Suprapubic skin (tissue), 3 donors: ENCODE data around the gene GLRX3.

ENCODE experiments used
- EP300 ChIP-seq: sonication (generic); formaldehyde crosslinking; IDR thresholded peaks from one replicate; pipeline ENCODE4 v1.6.1; 2017; ENCODE audit warnings: antibody characterized with exemption
- POLR2A ChIP-seq, 2 donors: fragments of 450-650 bp; IDR thresholded peaks; one replicate each; pipeline ENCODE4 v1.6.1; 2017; ENCODE audit warnings: antibody characterized with exemption in 2 of 2, mild to moderate bottlenecking in 2 of 2, moderate library complexity in 2 of 2
- TF ChIP-seq, protein P1 (sequence below), 2 donors: fragments of 200-600 bp in 1 of 2; fragments of 450-650 bp in 1 of 2; sonication (generic) in 1 of 2; IDR thresholded peaks; one replicate each; pipeline ENCODE4 v1.5.1; 2016 to 2019; ENCODE audit warnings: antibody characterized with exemption in 2 of 2, mild to moderate bottlenecking in 1 of 2, moderate library complexity in 1 of 2

DNA sequence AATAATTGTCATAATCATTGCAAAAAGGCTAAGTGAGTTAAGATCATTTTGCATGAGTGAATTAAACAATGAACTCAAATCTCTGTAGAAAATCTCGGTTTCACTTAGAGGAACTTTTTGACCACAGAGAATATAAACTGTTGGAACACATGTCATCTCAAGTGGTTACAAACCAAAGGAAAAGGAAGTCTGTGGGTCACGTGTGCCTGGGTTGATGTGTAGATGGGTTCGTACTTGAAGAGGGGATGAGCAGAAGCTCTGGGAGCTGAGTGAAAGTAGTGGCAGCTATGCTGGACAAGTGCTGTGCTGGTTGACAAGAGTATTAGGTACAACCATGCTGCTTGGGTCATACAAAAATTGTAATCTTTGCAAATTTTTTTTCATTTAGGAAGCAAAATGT is 35.0 kb downstream of the GLRX3 start:
- TF ChIP-seq EP300 (no peak), POLR2A (IDR thresholded peaks at IDR 0.05) (no peak)
- TF ChIP-seq, protein P1, sequence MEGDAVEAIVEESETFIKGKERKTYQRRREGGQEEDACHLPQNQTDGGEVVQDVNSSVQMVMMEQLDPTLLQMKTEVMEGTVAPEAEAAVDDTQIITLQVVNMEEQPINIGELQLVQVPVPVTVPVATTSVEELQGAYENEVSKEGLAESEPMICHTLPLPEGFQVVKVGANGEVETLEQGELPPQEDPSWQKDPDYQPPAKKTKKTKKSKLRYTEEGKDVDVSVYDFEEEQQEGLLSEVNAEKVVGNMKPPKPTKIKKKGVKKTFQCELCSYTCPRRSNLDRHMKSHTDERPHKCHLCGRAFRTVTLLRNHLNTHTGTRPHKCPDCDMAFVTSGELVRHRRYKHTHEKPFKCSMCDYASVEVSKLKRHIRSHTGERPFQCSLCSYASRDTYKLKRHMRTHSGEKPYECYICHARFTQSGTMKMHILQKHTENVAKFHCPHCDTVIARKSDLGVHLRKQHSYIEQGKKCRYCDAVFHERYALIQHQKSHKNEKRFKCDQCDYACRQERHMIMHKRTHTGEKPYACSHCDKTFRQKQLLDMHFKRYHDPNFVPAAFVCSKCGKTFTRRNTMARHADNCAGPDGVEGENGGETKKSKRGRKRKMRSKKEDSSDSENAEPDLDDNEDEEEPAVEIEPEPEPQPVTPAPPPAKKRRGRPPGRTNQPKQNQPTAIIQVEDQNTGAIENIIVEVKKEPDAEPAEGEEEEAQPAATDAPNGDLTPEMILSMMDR (IDR thresholded peaks at IDR 0.05) = no peak
